GM23248 (cell line): ENCODE results near the gene TGM2.

ENCODE experiments used
- EZH2 ChIP-seq: fragments of 200-600 bp; sonication (generic); IDR thresholded peaks from 2 replicates; pipeline ENCODE4 v1.6.1; 2018; ENCODE audit warnings: antibody characterized with exemption, mild to moderate bottlenecking; ENCODE audit not compliant: insufficient read depth, poor library complexity, severe bottlenecking
- EZH2phosphoT487 ChIP-seq: fragments of 200-600 bp; sonication (generic); IDR thresholded peaks from 2 replicates; pipeline ENCODE4 v1.6.1; 2018; ENCODE audit warnings: antibody characterized with exemption, moderate library complexity, mild to moderate bottlenecking, low read depth; ENCODE audit not compliant: insufficient read depth

- no peak for TF ChIP-seq EZH2phosphoT487
- no peak for TF ChIP-seq EZH2
Observed at GRCh38 chr20:38129248-38129865, 35.7 kb downstream of the TGM2 start.
